Left ventricle myocardium superior (tissue), 1 donor: ENCODE data around the gene TARDBP. TPM values are rescaled to one million over a fixed set of nuclear protein-coding genes. Genes with fewer than 3 reads are reported as not detected.
"Not testable (repeated sequence)": the region's sequence is repeated elsewhere in the genome, so short reads cannot be mapped to it uniquely, and the experiment has no call there.

Source experiments
- ATAC-seq: fragments of 200-7000 bp; cut with Tn5 transposase; one replicate; pipeline ENCODE4 v1.9.1; 2020; ENCODE audit warnings: mild to moderate bottlenecking, moderate library complexity
- DNase-seq: peaks from one replicate; pipeline ENCODE4 v3.0.0-alpha.2; 2020
- intact Hi-C: fragments of 100-400 bp; cut with micrococcal nuclease; formaldehyde crosslinking; loops from one replicate; pipeline ENCODE4 v1.11.0; 2022
- total RNA-seq: library from RNA; stranded (reverse); fragmentation: NEBNext Ultra II Directional; extraction: Animal tissue kit (Norgen Biotek cat#: 25700); gene quantifications from one replicate; pipeline ENCODE4 v1.2.1, GENCODE V29; 2021
- donor health status: DM: no; HTN: yes; CAD: no; lungs with severe emphysema.

Gene TARDBP
- total RNA-seq, 1 donor from 2014 or later: 117 TPM

GRCh38 chr1:11037740-11038182 lies 25.3 kb downstream of the TARDBP start:
- DNase-seq: peak; percentile 90
- intact Hi-C loops: no loop called here
- peak; percentile 97 for ATAC-seq

GRCh38 chr1:11039351-11040104 lies 27.1 kb downstream of the TARDBP start:
- ATAC-seq: no peak
- no peak for DNase-seq
- intact Hi-C loops: no loop called here

GRCh38 chr1:11040105-11040429 lies 27.6 kb downstream of the TARDBP start:
- intact Hi-C loops, DNase-seq, ATAC-seq: not testable (repeated sequence)

GRCh38 chr1:11041048-11041447 lies 28.6 kb downstream of the TARDBP start:
- intact Hi-C loops: no loop called here
- no peak for DNase-seq
- no peak for ATAC-seq

- ATAC-seq: no peak
- intact Hi-C loops: no loop called here
- DNase-seq: no peak
These were observed 29.6 kb downstream of the TARDBP start for GRCh38 chr1:11042065-11042464.

GRCh38 chr1:11042995-11043874 lies 30.8 kb downstream of the TARDBP start:
- intact Hi-C loops: no loop called here
- ATAC-seq: no peak
- no peak for DNase-seq

GRCh38 chr1:11044086-11044848 lies 31.8 kb downstream of the TARDBP start:
- DNase-seq (no peak), ATAC-seq (no peak)
- intact Hi-C loops: no loop called here

- intact Hi-C loops: no loop called here
- ATAC-seq (no peak), DNase-seq (no peak)
These were observed 32.5 kb downstream of the TARDBP start for GRCh38 chr1:11044849-11045427.

GRCh38 chr1:11045428-11046269 lies 33.2 kb downstream of the TARDBP start:
- DNase-seq: no peak
- no peak for ATAC-seq
- intact Hi-C loops: no loop called here

- intact Hi-C loops: no loop called here
- ATAC-seq: no peak
- no peak for DNase-seq
These were observed 33.8 kb downstream of the TARDBP start for GRCh38 chr1:11046270-11046566.

- ATAC-seq (no peak), DNase-seq (no peak)
- intact Hi-C loops: no loop called here
These were observed 34.3 kb downstream of the TARDBP start, which contains the start of gene MASP2 for GRCh38 chr1:11046625-11047365. Gene MASP2 (minus strand): TSS chr1:11047239. CDS start chr1:11047207, 32 bp downstream.

GRCh38 chr1:11051121-11051520 lies 38.7 kb downstream of the TARDBP start:
- ATAC-seq, DNase-seq, intact Hi-C loops: not testable (repeated sequence)

GRCh38 chr1:11051781-11052511 lies 39.5 kb downstream of the TARDBP start:
- intact Hi-C loops: no loop called here
- ATAC-seq: no peak
- DNase-seq: no peak

GRCh38 chr1:11052839-11053757 lies 40.6 kb downstream of the TARDBP start:
- no peak for DNase-seq
- peak; percentile 37 for ATAC-seq
- intact Hi-C loops: no loop called here

GRCh38 chr1:11053758-11054137 lies 41.3 kb downstream of the TARDBP start:
- intact Hi-C loops: no loop called here
- ATAC-seq (peak; percentile 46), DNase-seq (no peak)

GRCh38 chr1:11054181-11054580 lies 41.7 kb downstream of the TARDBP start:
- intact Hi-C loops: no loop called here
- DNase-seq: no peak
- ATAC-seq: no peak
